Activated CD8-positive, alpha-beta memory T cell treated with anti-CD3 and anti-CD28 coated beads for 36 hours (primary cell): ENCODE measurements around the gene CHD5. TPM values are rescaled to one million over a fixed set of nuclear protein-coding genes. Genes with fewer than 3 reads are reported as not detected.
"Not testable (repeated sequence)": the region's sequence is repeated elsewhere in the genome, so short reads cannot be mapped to it uniquely, and the experiment has no call there.

Source experiments
- CTCF ChIA-PET: fragments of 350-600 bp; sonication (Branson Sonifier 250); formaldehyde crosslinking; loops from one replicate; lab custom pipeline; 2021; ENCODE audit warnings: antibody characterized with exemption; lab: Charles Lee
- POLR2A ChIA-PET: fragments of 350-600 bp; sonication (Branson Sonifier 250); formaldehyde crosslinking; loops from one replicate; lab custom pipeline; 2021; ENCODE audit warnings: antibody characterized with exemption; lab: Charles Lee
- total RNA-seq, 2 experiments: library from RNA; stranded (reverse); gene quantifications; one replicate each; pipeline ENCODE4 v1.2.3, GENCODE V29; 2021

Gene CHD5
- under 1 TPM; 0.57 to 0.78 TPM for total RNA-seq

- CTCF ChIA-PET: no interaction called here
These were observed at the start of gene CHD5 for GRCh38 chr1:6180268-6180706. Gene CHD5 (minus strand): TSS chr1:6180321. CDS start chr1:6180023, 298 bp downstream.

GRCh38 chr1:6225651-6226050 is 45.5 kb upstream of the CHD5 start:
- ChIA-PET CTCF (interaction anchor here (0.7 kb wide), 1 partner anchor 9 kb away, joined by 3 read pairs; no protein-coding TSS in a partner anchor), POLR2A (interaction anchor here (1.7 kb wide), 1 partner anchor 19 kb away, joined by 3 read pairs; no protein-coding TSS in a partner anchor)

More at GRCh38 chr1:6180268-6180706, at the start of gene CHD5:
- POLR2A ChIA-PET: no interaction called here

- CTCF ChIA-PET: no interaction called here
- POLR2A ChIA-PET: interaction anchor here (1.7 kb wide), 1 partner anchor 18 kb away, joined by 3 read pairs; no protein-coding TSS in a partner anchor
These were observed 44.6 kb upstream of the CHD5 start for GRCh38 chr1:6224718-6225117.

GRCh38 chr1:6223617-6224016 is 43.5 kb upstream of the CHD5 start:
- CTCF ChIA-PET: no interaction called here
- POLR2A ChIA-PET: interaction anchor here (0.6 kb wide), 1 partner anchor 8 kb away, joined by 4 read pairs; no protein-coding TSS in a partner anchor

DNA sequence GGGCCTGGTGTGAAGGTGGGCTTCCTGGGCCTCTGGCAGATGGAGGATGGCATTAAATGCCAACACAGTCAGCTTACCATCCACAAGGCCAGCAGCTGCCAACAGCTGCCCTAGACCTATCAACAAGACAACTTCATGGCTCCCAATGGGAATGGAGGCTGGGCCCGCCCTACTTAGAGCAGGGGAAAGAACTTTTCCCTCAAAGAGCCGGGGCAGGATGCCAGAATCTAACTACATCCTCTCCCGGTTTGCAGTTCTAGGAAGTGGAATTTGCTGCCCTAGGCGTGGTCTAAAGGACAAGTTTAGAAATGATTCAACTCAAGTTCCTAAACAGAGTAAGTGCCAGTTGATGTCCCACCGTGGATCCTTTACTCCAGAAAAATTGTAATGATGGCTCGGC is 42.5 kb upstream of the CHD5 start:
- ChIA-PET CTCF (no interaction called here), POLR2A (no interaction called here)

- CTCF ChIA-PET: interaction anchor here (0.6 kb wide), 1 partner anchor 158 kb away, joined by 5 read pairs; no protein-coding TSS in a partner anchor
- POLR2A ChIA-PET: no interaction called here
These were observed 41.2 kb upstream of the CHD5 start for GRCh38 chr1:6221210-6221784.

DNA sequence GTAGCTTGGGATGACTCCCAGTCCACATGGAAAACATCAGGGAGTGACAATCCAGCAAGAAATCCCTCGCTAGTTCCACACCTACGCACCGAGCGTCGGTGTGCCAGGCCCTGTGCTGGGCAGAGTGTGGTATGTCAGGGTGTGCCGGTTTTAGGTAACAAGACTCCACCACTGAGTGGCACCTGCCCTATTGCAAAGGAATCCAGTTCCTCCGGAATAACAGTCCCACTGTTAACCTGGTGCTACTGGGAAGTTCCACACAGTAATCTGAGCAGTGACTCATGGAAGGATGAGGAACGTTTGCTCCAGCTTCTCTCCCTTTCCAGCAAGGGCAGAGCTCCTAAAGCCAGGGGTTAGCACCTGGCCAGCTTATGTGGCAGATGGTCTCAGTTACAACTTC is 40.1 kb upstream of the CHD5 start:
- CTCF ChIA-PET: interaction anchor here (0.6 kb wide), 1 partner anchor 328 kb away, joined by 4 read pairs; no protein-coding TSS in a partner anchor
- POLR2A ChIA-PET: interaction anchor here (0.7 kb wide), 1 partner anchor 14 kb away, joined by 3 read pairs; the partner anchor contains the start of gene RNF207

DNA sequence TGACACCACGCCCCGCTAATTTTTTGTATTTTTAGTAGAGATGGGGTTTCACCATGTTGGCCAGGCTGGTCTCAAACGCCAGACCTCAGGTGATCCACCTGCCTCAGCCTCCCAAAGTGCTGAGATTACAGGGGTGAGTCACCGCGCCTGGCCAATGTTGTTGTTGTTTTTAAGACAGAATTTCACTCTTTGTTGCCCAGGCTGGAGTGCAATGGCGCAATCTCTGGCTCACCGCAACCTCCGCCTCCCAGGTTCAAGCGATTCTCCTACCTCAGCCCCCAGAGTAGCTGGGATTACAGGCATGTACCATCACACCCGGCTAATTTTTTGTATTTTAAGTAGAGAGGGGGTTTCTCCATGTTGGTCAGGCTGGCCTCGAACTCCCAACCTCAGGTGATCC is 39.5 kb upstream of the CHD5 start:
- POLR2A ChIA-PET: not testable (repeated sequence)
- CTCF ChIA-PET: interaction anchor here (0.6 to 2.5 kb wide), 3 partner anchors 10 to 329 kb away, joined by 3 to 6 read pairs (median 4); partner anchors contain the start of gene RNF207

DNA sequence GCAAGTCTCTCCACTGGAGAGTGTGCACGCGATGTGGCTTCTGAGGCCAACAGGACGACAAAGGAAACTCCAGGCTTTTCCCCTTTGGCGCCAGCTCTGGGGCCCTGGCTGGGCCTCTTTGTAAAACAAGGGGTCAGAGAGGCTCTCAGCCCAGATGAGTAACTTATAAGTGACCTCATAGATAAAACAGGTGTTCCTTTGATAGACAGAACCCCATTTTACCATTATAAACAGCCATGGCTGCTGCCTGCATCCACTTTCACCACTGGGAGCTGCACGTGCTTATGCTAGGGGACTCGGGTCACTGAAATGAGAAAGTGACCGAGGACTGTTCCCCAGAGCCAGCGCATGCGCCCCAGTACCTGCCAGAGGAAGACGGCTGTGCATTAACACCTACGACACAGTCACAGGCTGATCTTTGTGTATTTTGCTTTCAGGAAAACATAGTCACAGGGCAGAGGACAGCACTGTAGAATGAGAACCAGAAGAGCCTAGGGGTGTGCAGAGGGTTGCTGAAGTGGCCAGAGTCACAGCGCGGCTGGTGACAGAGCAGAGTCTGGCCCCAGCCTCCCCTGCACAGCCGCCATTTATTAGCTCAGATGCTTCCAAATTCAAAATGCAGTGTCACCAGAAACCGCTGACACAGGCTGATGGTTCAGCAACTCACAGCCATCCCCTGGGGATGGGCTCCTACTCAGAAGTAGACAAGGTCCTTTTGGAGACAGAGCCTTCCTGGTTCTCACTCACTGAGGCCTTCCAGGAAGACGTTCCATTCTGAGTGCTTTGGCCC is 38.4 kb upstream of the CHD5 start:
- ChIA-PET POLR2A (no interaction called here), CTCF (interaction anchor here (1.2 to 2.5 kb wide), 2 partner anchors 9 to 12 kb away, joined by 3 to 6 read pairs; partner anchors contain the start of gene RNF207)

GRCh38 chr1:6212193-6212959 is 32.3 kb upstream of the CHD5 start:
- ChIA-PET POLR2A (no interaction called here), CTCF (interaction anchor here (1.1 kb wide), 1 partner anchor 10 kb away, joined by 3 read pairs; no protein-coding TSS in a partner anchor)

DNA sequence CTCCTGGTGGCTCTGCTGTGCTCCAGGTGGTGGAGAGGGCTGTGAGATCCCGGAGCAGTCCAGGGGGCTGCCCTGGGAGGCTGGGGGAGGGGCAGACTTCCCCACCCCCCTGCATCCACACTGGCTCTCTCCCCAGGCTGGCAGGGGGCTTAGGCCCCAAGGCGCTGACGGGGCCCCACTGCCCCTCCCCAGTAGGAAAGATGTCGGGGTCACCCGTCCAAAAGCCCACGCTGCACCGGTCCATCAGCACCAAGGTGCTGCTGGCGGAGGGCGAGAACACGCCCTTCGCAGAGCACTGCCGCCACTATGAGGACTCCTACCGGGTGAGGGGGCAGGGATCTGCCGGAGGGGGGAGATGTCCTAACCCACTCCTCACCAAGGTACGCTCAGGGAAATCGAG is 31.6 kb upstream of the CHD5 start:
- POLR2A ChIA-PET: no interaction called here

DNA sequence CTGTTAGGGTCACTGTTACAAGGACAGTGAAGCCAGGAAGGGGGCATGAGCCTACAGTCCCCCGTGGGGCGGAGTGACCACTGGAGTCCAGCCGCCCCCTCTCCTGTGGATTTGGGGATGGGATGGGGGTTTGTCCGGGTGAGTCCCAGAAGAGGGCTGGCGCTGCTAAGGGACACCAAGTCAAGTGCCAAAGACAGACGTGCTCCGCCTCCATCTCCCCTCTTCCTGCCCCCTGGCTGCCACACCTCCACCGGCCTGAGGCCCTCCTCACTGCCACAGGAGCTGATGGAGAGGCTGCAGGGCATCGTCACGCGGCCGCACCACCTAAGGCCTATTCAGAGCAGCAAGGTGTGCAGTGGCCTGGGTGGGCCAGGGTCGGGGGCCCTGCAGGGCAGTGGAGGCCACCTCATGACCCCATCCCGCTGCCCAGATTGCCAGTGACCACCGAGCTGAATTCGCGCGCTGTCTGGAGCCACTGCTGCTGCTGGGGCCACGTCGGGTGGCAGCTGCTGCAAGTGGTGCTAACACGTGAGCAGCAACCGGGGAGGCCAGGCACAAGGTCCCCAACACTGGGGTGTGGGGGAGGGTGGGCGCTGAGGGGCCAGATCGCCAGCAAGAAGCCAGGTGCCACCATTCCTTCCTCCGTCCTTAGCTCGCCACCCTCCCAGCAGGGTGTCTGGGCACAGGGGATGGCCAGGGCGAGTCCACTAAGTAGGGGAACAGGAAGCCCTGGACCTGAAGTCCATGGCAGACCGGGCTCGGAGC is 30.7 kb upstream of the CHD5 start:
- ChIA-PET CTCF (interaction anchor here (0.6 kb wide), 1 partner anchor 8 kb away, joined by 4 read pairs; no protein-coding TSS in a partner anchor), POLR2A (no interaction called here)

More for the DNA sequence above, 31.6 kb upstream of the CHD5 start:
- CTCF ChIA-PET: no interaction called here

GRCh38 chr1:6209661-6210580 is 29.8 kb upstream of the CHD5 start:
- CTCF ChIA-PET: interaction anchor here (0.6 to 0.8 kb wide), 2 partner anchors 9 to 149 kb away, joined by 3 to 5 read pairs; no protein-coding TSS in a partner anchor
- POLR2A ChIA-PET: interaction anchor here (0.5 kb wide), 1 partner anchor 21 kb away, joined by 4 read pairs; no protein-coding TSS in a partner anchor

- ChIA-PET CTCF (interaction anchor here (0.6 to 1.3 kb wide), 3 partner anchors 10 to 149 kb away, joined by 3 to 5 read pairs (median 4); no protein-coding TSS in a partner anchor), POLR2A (interaction anchor here (0.5 kb wide), 1 partner anchor 22 kb away, joined by 4 read pairs; no protein-coding TSS in a partner anchor)
These were observed 28.9 kb upstream of the CHD5 start for GRCh38 chr1:6208723-6209660.

- POLR2A ChIA-PET: no interaction called here
- CTCF ChIA-PET: interaction anchor here (1.3 to 2.4 kb wide), 2 partner anchors 21 to 30 kb away, joined by 4 to 9 read pairs; no protein-coding TSS in a partner anchor
These were observed 27.8 kb upstream of the CHD5 start for GRCh38 chr1:6207921-6208320.
